ELR (cell line): ENCODE measurements around the gene MRPL55.

Source experiments
- DNase-seq: peaks from one replicate; pipeline ENCODE4 v3.0.0-alpha.2; 2015; ENCODE audit warnings: low read depth

The MRPL55 gene

GRCh38 chr1:228109073-228109961, at the start of gene MRPL55:
Gene MRPL55, minus strand, starts transcription at chr1:228109299. Its CDS starts 1,039 bp downstream, at chr1:228108260.
- peak; percentile 96 for DNase-seq

DNA sequence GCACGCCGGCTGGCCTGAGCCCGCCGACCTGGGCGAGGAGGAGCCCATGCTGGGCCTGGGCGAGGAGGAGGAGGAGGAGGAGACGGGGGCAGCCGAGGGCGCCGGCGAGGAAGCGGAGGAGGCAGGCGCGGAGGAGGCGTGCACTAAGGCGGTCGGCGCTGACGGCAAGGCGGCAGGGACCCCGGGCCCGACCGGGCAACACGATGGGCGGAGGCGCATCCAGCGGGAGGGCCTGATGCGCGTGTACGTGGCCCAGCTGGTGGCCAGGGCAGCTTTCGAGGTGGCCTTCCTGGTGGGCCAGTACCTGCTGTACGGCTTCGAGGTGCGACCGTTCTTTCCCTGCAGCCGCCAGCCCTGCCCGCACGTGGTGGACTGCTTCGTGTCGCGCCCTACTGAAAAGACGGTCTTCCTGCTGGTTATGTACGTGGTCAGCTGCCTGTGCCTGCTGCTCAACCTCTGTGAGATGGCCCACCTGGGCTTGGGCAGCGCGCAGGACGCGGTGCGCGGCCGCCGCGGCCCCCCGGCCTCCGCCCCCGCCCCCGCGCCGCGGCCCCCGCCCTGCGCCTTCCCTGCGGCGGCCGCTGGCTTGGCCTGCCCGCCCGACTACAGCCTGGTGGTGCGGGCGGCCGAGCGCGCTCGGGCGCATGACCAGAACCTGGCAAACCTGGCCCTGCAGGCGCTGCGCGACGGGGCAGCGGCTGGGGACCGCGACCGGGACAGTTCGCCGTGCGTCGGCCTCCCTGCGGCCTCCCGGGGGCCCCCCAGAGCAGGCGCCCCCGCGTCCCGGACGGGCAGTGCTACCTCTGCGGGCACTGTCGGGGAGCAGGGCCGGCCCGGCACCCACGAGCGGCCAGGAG, 49.3 kb upstream of the MRPL55 start:
- no peak for DNase-seq

- DNase-seq: no peak
Measured at GRCh38 chr1:228157729-228158126, 48.6 kb upstream of the MRPL55 start.

DNA sequence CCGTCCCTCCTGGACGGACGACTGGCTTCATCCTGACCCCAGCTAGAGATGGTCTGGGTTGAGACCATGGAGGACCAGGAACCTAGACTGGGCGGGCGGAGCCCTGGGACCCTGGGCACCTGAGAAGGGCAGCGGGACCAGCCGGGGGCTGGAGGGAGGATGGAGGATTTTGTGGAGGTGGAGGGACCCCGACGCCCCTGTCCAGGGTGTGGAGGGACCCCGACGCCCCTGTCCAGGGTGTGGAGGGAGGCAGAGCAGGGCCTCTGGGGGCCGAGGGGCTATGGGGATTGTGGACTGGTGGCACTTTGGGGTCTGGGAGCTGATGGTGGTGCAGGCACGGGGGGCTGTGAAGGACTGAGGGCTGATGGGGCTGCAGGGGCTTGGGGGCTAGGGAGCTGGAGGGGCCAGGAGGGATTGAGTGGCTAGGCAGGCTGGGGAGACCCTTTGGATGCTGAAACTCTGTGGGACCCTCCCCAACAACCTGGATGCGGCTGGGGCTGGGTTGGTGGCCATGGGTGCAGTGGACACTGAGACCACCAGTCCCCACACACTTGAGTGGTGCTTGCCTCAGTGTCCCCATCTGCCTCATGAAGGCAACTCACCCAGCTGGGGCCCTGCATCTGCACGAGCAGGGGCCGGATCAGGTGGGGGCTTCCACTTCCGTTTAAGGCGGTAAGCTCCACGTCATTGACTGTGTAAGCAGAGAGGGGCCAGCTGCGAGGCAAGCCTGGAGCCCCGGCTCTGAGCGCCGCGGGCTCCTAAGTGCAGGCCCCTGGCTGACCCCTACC, 48.0 kb upstream of the MRPL55 start:
- DNase-seq: no peak

GRCh38 chr1:228156515-228156881, 47.4 kb upstream of the MRPL55 start:
- DNase-seq: no peak

DNA sequence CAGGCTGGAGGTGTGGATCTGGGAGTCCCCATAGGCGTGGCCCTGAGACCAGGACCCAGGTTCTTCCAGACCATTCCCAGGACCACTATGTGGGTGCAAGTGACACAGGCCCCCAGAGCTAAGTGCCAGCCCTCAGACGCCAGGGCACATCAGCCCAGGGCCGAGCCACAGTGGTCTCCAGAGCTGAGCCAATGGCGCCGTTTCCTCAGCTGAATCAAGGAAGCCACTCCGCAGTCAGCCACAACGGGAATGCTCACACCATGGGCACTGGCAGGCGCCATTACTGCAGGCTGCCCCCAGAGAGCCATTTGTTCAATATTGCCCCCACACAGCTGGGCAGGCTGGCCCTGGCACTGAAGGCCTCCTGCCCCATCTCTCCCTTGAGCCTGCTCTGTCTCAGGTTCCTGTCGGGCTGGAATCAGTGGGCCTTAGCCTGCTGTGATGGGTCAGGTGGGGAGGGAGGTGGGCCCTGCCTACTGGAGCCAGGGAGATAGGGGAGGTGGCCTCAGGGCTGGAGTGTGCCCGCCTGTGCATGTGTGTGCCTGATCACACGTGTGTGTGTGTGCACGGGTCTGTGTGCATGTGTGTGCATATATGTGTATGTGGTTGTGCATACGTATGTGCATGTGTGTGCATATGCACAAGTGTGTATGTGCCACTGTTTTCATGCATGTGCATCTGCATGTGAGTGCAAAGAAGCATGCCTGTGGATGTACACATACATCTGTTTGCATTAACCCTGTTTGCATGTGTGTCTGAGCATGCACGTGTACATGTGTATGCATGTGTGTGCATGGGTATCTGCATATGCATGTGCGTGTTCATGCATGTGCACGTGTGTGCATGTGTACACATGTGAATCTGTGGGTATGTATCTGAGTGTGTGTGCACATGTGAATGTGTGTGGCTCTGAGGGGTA, 46.8 kb upstream of the MRPL55 start:
- DNase-seq: no peak

GRCh38 chr1:228154670-228155571, 45.8 kb upstream of the MRPL55 start:
- no peak for DNase-seq

DNA sequence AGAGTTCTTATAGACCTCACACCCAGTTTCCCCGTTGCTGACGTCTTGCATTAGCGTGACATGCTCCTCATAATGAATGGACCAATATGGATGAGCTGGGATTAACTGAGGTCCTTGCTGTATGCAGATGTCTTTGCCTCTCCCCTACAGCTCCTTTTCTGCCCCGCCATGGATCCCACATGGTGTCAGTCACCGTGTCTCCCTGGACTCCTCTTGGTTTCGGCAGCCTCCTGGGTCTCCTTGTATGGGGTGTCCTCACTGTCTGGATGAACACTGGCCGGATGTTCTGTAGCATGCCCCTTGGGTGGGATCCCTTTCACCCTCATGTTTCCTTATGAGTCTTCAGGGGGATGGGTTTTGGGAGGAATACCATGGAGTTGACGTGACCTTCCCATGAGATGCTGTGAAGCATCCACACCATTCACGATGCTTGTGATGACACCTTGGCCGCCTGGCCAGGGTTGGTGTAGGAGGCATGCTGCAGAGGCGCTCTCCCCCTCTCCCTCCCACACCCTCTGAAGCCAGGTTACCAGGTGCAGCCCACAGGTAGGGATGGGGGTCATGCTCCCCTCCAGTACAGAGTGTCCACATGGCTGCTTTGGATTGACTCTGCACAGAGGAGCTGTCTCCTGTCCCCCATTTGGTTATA, 45.0 kb upstream of the MRPL55 start:
- no peak for DNase-seq

DNA sequence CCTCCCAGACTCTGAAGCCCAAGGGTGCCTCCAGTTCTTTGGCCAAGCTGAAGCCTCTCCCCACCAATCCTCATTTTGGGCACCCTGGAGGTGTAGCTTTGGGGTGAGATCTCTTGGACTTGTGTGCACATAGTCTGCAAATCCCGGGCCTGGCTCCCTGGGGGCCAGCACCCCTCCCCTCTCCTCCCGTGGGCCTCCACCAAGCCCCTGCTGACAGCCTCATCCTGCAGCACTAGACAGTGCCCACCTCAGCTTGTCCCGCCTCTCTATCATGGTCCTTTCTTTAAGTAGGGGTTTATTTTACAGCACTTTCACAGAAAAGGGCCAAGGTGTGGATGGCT, 43.8 kb upstream of the MRPL55 start:
- DNase-seq: no peak

- DNase-seq: no peak
Measured at GRCh38 chr1:228152097-228152917, 43.2 kb upstream of the MRPL55 start.

GRCh38 chr1:228151180-228151925, 42.3 kb upstream of the MRPL55 start:
- no peak for DNase-seq

DNA sequence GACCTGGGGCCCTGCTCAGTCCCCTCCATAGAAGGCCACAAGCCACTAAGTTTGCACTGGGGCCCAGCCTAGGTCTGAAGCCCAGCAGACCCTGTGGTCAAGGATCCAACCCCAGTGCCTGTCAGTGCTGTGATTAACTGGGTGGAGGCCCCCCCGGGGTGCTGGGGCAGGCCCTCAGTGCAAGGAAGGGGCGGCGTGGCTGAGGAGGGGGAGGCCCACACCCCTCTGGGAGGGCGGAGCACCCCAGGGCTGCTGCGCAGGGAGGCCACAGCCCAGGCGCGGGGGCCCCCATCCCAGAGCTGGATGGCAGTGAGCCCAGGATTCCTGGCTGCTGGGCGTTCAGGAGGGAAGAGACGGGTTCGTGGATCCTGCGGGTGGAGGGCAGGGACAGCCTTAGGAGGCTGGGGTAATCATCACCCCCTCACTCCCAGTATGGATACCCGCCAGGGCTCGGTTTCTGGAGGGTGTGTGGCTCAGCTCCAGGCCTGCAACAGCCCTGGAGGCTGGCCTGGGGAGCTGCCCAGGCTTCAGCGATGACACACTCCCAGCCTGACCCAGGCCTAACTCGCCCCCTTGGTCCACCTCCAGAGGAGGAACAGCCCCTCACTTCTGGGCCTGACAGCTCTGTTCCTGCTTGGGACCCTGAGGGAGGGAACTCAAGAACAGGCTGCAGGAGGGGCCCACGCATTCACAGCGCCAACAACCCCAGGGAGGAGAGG, 41.5 kb upstream of the MRPL55 start:
- peak; percentile 35 for DNase-seq

DNA sequence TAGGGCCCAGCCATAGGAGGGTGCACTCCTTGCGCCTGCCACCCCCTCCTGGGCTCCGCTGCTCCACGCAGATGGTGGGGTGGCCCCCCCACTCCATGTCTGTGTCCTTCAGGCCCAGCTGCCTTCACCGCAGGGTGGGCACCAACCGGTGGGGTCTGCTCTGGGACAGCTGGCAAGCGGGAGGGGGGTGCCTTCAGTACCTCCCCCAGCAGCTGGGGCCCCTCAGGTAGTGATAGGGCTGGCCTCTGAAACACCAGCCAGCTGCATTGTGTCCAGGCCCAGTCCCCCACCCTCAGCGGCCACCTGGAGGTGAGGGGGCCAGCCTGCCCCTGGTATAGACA, 41.0 kb upstream of the MRPL55 start:
- no peak for DNase-seq

DNA sequence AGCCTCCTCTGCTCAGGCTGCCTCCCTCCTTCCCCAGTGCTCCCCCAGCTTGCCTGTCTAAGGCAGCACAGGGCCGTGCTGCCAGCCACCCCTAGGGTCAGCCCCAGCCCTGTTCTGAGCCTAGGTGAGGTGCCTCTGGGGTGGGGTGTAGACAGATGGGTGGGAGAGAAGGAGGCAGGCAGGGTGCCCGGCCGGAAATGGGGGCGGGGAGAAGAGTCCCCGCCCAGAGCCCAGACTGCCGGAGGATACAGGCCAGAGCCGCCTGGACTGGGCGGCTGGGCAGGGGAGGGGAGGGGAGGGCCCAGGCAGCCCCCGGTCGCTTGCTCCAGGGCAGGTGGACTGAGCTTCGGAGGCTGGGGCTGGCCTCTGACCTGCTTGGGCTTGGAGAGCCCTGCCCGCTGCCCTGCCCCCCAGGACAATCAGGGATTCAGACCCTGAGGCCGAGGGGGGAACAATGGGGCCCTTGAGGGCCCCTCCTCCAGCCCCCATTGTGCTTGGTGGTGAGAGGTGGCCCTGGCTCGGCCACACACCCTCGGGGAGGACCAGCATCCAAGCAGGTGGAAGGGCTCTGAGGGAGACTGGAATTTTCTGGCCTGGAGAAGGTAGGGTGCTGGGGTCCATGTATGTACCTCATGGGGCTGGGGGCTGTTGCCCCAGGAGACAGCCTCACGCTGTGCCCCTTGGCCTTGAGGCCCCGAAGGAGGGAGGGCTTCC, 40.5 kb upstream of the MRPL55 start, which contains the start of gene GJC2:
Gene GJC2, plus strand, starts transcription at position 525 of the 714 bp plus-strand sequence. CDS start 7,829 bp downstream, outside the sequence.
- DNase-seq: peak; percentile 25

GRCh38 chr1:228148935-228149405, 39.9 kb upstream of the MRPL55 start:
- DNase-seq: no peak

GRCh38 chr1:228148196-228148861, 39.2 kb upstream of the MRPL55 start:
- no peak for DNase-seq
